COLO668 (cell line): ENCODE data around the gene TECTA.
"Not testable (repeated sequence)": the region's sequence is repeated elsewhere in the genome, so short reads cannot be mapped to it uniquely, and the experiment has no call there.

ENCODE experiments used
- DNase-seq: peaks from one replicate; lab custom pipeline; 2025; ENCODE audit not compliant: unreplicated experiment; lab: John Stamatoyannopoulos, UW

Gene TECTA

GRCh38 chr11:121090145-121090721, 10.8 kb upstream of the TECTA start:
- no peak for DNase-seq

DNA sequence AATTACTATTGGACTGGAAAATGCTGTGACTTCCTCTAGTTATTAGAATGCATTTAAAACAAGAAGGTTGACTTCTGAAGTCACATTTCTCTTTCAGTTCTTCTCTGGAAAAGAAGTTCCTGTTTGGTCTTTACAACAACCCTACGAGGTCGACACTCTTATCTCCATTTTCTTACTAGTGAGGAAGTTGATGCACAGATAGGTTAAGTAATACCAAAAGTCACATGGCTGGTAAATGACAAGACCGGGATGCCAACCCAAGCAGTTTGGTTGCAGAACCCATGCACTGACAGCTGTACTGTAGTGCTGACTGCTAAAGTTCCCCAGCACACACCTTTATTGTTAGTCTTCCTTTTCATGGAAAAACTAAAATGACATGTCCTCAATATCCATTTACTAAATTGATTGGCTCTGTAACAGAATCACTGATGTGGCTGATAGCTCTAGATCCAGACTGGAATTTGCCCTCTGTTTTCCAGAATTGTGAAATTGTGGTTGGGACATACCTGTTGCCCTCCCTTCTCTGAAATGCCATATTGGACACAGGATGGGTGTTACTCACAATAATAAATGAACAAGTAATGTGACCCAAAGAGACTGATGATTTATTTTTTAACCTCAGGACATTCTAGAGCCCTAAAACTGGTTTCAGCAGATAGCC, 9.4 kb upstream of the TECTA start:
- no peak for DNase-seq

- DNase-seq = no peak
These were observed 5.5 kb upstream of the TECTA start for GRCh38 chr11:121095561-121095960.

DNA sequence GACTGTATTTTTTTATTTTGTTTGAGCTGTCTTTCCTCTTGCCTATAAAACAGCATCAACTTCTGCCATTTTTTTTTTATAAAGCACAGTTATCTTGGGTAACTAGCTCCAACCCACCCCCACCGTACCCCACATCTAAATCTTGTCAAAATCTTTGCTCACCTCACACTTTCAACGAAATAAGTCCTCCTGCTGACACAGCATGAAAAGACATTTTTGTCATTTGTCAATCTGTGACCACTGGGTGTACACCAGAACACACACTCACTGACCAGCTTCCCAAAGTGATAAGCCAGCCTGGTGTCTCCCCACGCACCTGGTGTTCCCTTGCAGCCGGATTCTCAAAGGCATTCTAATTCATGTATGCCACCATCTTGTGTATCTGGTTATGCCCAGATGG, 1.7 kb upstream of the TECTA start:
- no peak for DNase-seq

DNA sequence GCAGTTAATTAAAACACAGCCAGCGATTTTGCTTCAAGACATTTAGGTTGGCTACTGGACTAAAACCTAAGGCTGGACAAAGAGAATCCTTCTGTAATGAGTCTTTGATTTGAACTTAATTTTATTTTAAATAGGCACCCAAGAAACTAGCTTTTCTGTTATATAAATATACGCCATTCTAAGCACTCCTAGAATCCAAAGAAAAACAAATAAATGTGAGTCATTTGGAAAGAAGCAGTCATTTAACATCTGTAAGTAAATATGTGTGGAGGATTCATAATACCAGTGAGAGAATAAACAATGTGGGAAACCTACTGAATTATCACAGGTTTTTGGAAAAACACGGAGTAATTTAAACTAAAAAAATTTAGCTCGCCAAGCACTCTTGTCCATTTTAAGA, 1.2 kb upstream of the TECTA start:
- no peak for DNase-seq

DNA sequence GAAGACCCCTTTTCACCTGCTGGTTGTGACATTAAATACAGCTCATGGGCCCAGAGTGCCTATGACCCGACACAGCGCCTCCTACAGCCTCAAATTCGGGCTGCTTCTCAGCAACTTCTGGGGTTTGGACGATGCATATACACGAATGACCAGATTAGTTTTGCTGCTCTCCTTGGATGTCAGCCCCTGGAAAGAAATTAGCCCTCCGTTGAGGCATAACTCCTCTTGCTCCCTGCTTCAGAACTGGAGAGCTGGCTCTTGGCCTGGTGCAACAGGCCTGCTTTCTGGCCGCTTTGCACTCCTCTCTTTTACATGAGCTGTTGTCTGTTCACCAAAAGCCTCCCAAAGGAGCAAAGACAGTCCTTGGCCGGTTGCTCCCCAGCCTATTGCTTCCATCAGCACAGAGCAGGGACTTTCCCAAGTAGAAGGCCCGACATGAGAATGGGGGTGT, 3.3 kb downstream of the TECTA start:
- no peak for DNase-seq

GRCh38 chr11:121105063-121105480, 4.0 kb downstream of the TECTA start:
- no peak for DNase-seq

DNA sequence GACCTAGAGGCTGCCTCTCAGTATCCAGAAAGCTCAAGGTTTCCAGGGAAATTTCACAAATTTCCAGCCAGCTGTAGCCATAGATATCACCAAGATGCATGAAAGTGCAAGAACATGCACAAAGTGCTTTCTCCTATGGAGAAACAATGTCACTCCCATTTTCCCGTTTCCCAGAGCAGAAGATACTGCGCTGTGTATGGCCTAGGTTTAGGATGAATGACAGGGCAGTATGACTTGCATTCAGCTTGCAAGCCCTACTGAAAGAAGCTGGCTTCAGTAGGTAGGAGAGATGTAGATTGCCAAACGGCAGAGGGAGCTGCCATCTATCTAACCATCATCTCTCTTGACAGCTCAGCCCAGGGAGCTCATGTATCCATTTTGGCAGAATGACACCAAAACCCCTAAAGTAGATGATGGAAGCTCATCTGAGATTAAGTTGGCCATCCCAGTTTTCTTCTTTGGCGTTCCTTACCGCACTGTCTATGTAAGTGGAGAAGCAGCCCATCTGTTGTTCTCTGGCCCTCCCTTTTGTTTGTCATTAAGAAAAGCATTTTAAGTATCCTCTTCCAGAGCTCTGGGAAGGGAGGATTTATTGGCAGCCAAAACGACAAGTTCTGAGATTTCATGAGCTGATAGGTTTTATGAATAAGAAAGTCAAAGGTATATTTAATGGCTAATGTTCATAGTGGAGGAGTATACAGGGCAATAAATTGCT, 4.6 kb downstream of the TECTA start:
- DNase-seq = no peak

- no peak for DNase-seq
These were observed 5.8 kb downstream of the TECTA start for GRCh38 chr11:121106812-121107211.

DNA sequence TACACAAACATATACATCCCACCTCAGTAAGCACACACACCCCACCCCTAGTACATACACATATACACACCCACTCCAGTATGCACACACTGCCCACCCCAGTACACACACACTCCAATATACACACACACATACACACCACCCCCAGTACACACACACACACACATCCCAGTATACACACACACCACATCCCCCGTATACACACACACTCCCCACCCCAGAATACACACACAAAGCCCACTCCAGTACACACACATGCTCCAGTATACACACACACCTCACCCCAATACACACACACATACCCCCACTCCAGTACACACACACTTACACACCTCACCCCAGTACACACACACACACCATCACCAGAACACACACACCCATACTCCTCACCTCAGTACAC, 7.4 kb downstream of the TECTA start:
- no peak for DNase-seq

DNA sequence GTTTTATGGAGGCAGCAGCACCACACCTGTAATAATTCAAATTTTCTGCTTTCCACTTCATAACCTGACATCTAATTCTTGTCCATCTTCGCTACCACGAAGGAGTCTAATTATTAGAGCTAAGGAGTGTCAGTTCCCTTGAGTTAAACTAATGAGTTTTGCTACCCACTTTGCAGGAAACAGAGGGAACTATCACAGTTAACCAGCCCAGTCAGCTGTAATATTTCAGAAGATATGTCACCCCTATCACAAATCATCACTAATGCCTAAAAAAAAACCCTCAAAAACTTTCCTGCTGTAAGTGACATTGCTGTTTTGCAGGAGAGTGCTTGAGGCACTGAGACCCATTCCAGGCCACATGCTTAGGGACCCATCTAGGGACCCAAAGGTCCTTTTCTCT, 8.4 kb downstream of the TECTA start:
- DNase-seq = no peak

- no peak for DNase-seq
These were observed 9.0 kb downstream of the TECTA start for GRCh38 chr11:121109916-121110586.

DNA sequence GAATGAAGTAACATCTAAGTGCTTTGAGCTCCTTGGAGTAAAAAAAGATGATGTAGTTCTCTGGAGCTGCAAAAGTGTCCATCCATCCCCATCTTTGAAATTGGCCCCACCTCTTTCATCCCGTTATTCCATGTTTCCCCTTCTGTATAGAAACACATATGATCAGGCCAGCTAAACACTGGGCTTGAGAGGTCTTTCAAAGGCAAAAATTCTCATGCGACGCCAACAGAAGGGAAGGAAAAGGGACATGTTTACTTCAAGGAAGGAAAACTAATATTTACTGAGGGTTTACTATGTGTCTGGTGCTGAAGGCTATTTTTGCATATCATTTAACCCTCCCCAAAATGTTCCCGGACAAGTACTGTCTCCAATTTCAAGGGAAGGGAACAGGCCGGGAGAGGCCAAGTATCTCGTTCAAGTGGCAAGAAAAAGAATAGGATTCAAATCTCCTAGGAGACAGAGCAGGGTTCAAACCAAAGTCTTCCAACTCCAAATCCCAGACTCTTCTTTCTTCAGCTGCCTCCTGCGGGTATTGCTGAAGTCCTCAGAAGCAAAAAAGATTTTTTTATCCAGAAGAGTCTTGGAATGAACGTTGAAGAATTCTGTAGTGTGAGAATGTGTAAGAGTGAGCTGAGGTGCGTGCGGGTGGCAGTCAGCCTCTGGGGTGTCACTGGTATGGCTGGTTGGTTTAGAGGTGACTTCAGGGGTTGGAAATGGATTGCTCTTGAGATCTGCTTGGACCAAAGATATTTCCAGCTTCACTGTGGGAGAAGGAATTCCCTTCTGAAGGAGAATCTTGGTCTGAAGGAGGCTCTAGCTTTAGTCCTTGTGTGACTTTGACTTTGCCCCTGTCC, 10.1 kb downstream of the TECTA start:
- no peak for DNase-seq

DNA sequence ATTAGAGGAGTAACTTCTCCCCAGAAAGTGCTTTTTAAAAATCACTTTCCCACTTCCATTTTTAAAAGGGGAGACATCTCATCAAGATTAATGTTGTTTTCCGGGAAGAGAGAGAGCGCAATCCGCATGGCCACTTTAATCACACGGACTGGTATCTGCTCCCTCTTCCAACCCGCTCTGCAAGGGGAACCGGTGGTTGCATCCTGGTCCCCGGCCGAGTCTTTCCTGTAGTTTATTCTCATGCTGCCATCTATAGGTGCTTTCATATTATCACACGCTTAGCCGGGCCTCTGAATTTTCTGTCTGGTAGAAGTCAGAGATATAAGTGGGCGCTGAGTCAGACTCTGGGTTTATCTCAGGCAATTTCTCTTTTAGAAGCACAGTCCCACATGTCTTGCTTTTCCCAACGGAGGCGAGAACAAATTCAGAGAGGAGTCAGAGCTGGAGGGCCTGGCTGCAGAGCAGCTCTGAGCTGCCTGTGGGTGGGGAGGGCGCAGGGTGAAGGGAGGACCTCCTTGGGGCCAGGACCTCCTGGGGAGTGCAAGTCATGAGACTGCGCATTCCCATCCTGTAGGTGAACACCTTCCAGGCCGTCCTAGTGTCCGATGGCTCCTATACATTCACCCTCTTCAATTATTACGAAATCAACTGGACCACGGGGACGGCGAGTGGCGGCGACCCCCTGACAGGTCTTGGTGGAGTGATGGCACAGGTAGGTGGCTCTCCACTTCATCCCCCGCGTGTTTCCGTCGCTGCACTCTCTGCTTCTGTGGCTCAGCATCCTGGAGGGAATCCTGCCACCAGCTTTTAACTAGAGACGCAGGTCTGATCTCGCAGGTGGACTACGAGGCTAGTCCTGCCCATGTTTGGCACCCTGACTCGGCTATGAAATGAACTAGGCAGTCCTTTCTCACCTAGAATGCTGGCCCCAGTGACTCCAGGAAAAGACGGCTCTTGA, 11.7 kb downstream of the TECTA start:
- DNase-seq = peak; percentile 43

DNA sequence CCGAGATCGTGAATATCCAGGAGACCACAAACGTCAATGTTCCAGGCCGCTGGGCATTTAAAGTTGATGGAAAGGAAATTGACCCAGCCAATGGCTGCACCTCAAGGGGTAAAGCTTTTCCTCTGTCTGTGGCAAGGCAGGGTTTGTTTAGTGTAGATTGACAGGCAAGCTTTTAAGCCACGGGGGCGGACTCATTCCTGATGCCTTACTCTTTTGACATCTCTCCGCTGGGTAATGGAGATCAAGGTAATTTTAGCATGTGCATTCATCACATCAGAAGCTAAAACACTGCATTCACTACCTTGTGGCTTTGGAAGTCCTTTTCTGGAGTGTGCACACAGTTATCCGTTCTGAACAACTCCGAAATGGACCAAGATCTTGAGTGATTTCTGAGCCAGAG, 12.6 kb downstream of the TECTA start:
- DNase-seq = no peak

DNA sequence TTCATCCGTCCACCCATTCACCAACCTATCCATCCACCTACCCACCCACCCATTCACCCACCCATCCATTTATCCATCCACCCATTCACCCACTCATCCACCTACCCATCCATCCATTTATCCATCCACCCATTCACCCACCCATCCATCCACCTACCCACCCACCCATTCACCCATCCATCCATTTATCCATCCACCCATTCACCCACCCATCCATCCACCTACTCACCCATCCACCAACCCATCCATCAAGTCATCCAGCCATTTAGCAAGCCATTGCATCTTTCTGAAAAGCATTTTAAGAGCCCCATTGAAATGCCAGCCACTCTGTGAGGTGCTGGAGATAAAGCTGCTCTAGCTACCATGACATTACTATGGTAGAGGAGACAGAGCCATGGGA, 14.0 kb downstream of the TECTA start:
- not testable (repeated sequence) for DNase-seq

DNA sequence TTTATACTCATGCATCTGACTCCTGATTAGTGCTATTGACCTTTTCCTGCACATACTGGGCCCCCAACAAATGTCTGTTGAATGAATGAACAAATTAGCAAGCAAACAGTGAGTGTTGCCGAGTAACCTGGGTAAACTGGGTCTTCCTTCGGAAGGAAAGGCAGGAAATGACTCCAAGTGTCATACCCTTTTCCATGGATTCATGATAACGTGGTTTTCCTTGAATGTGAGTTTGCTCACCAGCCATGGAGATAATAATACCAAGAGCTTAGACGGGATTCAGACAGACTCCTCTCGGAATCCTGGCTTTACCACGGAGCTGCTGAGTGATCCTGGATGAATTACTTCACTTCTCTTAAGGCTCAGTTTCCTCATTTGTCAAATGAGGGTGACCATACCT, 16.7 kb downstream of the TECTA start:
- no peak for DNase-seq

GRCh38 chr11:121119440-121119839, 18.4 kb downstream of the TECTA start:
- DNase-seq = no peak

- no peak for DNase-seq
These were observed 21.3 kb downstream of the TECTA start for GRCh38 chr11:121122328-121122727.
